ENCODE results near the gene CLDN6. TPM values are rescaled to one million over a fixed set of nuclear protein-coding genes. Genes with fewer than 3 reads are reported as not detected.

Gene CLDN6
- total RNA-seq, 6 experiments from 2014 or later: 2.9 TPM; not detected in 5

DNA sequence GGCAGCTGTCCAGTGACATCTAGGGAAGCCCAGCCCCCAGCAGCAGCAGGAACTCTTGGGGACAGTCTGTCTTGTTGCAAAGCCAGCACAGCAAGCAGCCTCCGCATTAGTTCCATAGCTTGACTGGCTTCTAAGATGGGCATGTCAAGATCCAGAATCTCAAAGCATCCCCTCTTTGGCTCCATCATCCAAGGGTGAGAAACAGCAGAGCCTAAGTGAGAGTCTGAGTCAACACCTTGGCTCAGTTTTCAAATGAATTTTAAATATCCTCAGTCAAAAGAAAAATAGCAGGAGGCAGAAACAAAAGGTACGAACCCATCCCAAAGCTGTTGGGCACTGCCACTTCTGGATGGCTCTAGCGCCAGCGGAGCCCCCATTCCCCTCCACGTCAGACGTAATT lies 3.0 kb downstream of the CLDN6 start:
- 85% methylated on average over 6 of the region's 6 CpGs for WGBS (ENCODE audit: insufficient coverage, low coverage, low lambda C conversion rate, missing lambda C conversion rate)
- no peak for DNase-seq
- no peaks in the 10 kb centered on the region for H3K27me3 ChIP-seq
- no peaks in the 10 kb centered on the region for H3K9me3 ChIP-seq
- H3K4me1 ChIP-seq: peaks cover 0 to 11% (median 2%) of the 10 kb centered on the region in 4 donors
- H3K36me3 ChIP-seq: no peaks in the 10 kb centered on the region
- ATAC-seq: no peak
- H3K4me3 ChIP-seq: no peak overlapping the region
- TF ChIP-seq POLR2A (IDR thresholded peaks at IDR 0.05): no peak
- TF ChIP-seq, protein P1, sequence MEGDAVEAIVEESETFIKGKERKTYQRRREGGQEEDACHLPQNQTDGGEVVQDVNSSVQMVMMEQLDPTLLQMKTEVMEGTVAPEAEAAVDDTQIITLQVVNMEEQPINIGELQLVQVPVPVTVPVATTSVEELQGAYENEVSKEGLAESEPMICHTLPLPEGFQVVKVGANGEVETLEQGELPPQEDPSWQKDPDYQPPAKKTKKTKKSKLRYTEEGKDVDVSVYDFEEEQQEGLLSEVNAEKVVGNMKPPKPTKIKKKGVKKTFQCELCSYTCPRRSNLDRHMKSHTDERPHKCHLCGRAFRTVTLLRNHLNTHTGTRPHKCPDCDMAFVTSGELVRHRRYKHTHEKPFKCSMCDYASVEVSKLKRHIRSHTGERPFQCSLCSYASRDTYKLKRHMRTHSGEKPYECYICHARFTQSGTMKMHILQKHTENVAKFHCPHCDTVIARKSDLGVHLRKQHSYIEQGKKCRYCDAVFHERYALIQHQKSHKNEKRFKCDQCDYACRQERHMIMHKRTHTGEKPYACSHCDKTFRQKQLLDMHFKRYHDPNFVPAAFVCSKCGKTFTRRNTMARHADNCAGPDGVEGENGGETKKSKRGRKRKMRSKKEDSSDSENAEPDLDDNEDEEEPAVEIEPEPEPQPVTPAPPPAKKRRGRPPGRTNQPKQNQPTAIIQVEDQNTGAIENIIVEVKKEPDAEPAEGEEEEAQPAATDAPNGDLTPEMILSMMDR (IDR thresholded peaks at IDR 0.05): no peak
- no peak overlapping the region for H3K27ac ChIP-seq
- intact Hi-C loops (cut with DNase I): no loop called here

DNA sequence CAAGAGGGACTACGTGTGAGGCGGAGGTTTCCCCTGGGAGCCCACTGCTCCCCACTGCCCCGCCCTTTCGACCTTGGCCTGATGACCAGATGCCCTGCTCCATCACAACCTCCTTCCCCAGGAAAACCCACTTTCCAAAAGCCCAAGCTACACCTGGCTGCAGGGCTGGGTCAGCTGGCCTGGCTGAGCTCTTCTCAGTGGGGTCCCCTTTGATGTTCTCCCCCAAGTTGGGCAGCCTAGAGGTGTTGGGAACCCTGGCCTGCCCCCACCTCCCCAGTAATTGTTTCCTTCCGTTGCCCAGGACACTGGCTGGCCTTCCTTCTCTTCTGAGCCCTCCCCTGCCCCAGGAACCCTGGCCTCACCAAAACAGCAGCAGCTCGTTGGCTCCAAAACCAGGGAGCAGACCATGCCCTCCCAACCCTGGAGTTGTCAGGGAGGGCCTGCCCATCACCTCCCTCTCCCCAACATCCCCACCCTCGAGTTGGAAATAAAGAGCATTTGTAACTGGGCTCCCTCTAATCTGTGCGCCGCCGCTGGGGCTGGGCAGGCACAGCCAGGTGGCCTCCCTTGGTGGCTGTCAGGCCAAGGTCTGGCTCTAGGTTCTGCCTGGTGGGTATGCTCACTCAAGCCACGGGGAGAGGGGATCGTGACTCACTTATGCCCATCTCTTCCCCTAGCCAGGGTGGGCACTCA lies 3.8 kb downstream of the CLDN6 start:
- no peak overlapping the region for H3K4me3 ChIP-seq
- no peaks in the 10 kb centered on the region for H3K9me3 ChIP-seq
- no peaks in the 10 kb centered on the region for H3K27me3 ChIP-seq
- no peaks in the 10 kb centered on the region for H3K36me3 ChIP-seq
- 53% methylated on average over 5 of the region's 12 CpGs for WGBS (ENCODE audit: insufficient coverage, low coverage, low lambda C conversion rate, missing lambda C conversion rate)
- TF ChIP-seq POLR2A (IDR thresholded peaks at IDR 0.05): no peak
- TF ChIP-seq, protein P1 (IDR thresholded peaks at IDR 0.05): no peak
- H3K4me1 ChIP-seq: peaks cover 0 to 5% (median 0%) of the 10 kb centered on the region in 4 donors
- ATAC-seq: no peak
- intact Hi-C loops (cut with DNase I): no loop called here
- no peak for DNase-seq
- H3K27ac ChIP-seq: no peak overlapping the region

DNA sequence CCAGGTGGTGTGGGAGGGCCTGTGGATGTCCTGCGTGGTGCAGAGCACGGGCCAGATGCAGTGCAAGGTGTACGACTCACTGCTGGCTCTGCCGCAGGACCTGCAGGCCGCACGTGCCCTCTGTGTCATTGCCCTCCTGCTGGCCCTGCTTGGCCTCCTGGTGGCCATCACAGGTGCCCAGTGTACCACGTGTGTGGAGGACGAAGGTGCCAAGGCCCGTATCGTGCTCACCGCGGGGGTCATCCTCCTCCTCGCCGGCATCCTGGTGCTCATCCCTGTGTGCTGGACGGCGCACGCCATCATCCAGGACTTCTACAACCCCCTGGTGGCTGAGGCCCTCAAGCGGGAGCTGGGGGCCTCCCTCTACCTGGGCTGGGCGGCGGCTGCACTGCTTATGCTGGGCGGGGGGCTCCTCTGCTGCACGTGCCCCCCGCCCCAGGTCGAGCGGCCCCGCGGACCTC lies 4.5 kb downstream of the CLDN6 start:
- no peak overlapping the region for H3K27ac ChIP-seq
- no CpG with 5 or more reads among the region's 27 CpGs for WGBS (ENCODE audit: insufficient coverage, low coverage, low lambda C conversion rate, missing lambda C conversion rate)
- H3K9me3 ChIP-seq: no peaks in the 10 kb centered on the region
- no peaks in the 10 kb centered on the region for H3K27me3 ChIP-seq
- H3K4me3 ChIP-seq: no peak overlapping the region
- intact Hi-C loops (cut with DNase I): no loop called here
- no peak for TF ChIP-seq POLR2A (IDR thresholded peaks at IDR 0.05)
- TF ChIP-seq, protein P1 (IDR thresholded peaks at IDR 0.05): peak in 3 of 4 donors; percentile 19 to 36 (median 31)
- ATAC-seq: peak; percentile 79 to 95 (median 84)
- peak; percentile 75 to 89 (median 84) for DNase-seq
- no peaks in the 10 kb centered on the region for H3K36me3 ChIP-seq
- H3K4me1 ChIP-seq: peaks cover 0 to 5% (median under 1%) of the 10 kb centered on the region in 4 donors

DNA sequence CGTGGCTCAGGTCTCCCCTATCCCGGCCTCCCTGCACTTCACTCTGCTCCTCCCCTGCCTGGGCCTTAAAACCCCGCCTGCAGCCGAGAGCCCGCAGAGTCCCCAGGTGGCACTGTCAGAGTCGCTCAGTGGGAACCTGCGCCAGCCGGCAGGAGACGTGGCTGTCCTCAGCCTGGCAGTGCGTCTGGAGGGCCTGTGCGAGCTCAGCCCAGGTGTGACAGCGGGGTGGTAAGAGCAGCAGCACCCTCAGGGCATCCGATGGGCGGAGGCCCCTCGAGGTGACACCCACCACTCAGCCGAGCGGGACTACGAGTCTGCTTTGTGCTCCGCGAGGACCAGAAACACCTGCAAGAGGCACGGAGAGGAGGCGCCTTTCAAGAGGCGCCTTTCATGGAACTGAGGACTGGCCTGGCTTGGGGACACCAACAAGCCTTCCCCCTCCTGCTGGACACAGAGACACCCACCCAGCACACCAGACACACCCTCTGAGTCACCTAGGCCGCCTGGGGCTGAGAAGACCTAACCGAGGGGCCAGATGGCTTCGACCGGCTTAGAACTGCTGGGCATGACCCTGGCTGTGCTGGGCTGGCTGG lies 5.1 kb downstream of the CLDN6 start, which contains the start of gene CLDN9:
Gene CLDN9, plus strand, starts transcription at position 96 of the 593 bp plus-strand sequence. Its CDS starts 440 bp downstream, at position 536.
- H3K27ac ChIP-seq: no peak within 1 kb of the TSS
- H3K4me3 ChIP-seq: no peak within 1 kb of the TSS
- intact Hi-C loops (cut with DNase I): no loop called here
- DNase-seq (no peak), ATAC-seq (peak in 1 of 4 donors; percentile 5)
- no peak for TF ChIP-seq POLR2A (IDR thresholded peaks at IDR 0.05)
- TF ChIP-seq, protein P1 (IDR thresholded peaks at IDR 0.05): no peak
- 52% methylated on average over 12 of the region's 27 CpGs for WGBS (ENCODE audit: insufficient coverage, low coverage, low lambda C conversion rate, missing lambda C conversion rate)
- no peaks in the 10 kb centered on the region for H3K36me3 ChIP-seq
- H3K4me1 ChIP-seq: peaks cover 0 to 10% (median 4%) of the 10 kb centered on the region in 4 donors
- no peaks in the 10 kb centered on the region for H3K27me3 ChIP-seq
- H3K9me3 ChIP-seq: no peaks in the 10 kb centered on the region

Data from right lobe of liver (tissue), 6 donors.